ENCODE results near the gene HSPA4.
"Not testable (repeated sequence)": the region's sequence is repeated elsewhere in the genome, so short reads cannot be mapped to it uniquely, and the experiment has no call there.

The HSPA4 gene

GRCh38 chr5:133128066-133128465 lies 76.3 kb downstream of the HSPA4 start:
- DNase-seq = no peak

GRCh38 chr5:133129289-133129688 lies 77.5 kb downstream of the HSPA4 start:
- DNase-seq = no peak

- no peak for DNase-seq
Observed at GRCh38 chr5:133129950-133130349, 78.1 kb downstream of the HSPA4 start.

GRCh38 chr5:133130387-133131118 lies 78.7 kb downstream of the HSPA4 start:
- no peak for DNase-seq

GRCh38 chr5:133132717-133133116 lies 80.9 kb downstream of the HSPA4 start:
- no peak for DNase-seq

GRCh38 chr5:133133241-133133640 lies 81.4 kb downstream of the HSPA4 start:
- not testable (repeated sequence) for DNase-seq

GRCh38 chr5:133136890-133137289 lies 85.1 kb downstream of the HSPA4 start:
- DNase-seq = not testable (repeated sequence)

GRCh38 chr5:133140311-133140710 lies 88.5 kb downstream of the HSPA4 start:
- no peak for DNase-seq

GRCh38 chr5:133141746-133142145 lies 89.9 kb downstream of the HSPA4 start:
- no peak for DNase-seq

- no peak for DNase-seq
Observed at GRCh38 chr5:133142782-133143181, 91.0 kb downstream of the HSPA4 start.

GRCh38 chr5:133144245-133144981 lies 92.6 kb downstream of the HSPA4 start:
- DNase-seq = no peak

GRCh38 chr5:133145436-133146170 lies 93.8 kb downstream of the HSPA4 start:
- DNase-seq = no peak

- peak; percentile 81 for DNase-seq
Observed at GRCh38 chr5:133147411-133147810, 95.6 kb downstream of the HSPA4 start.

GRCh38 chr5:133147815-133148567 lies 96.2 kb downstream of the HSPA4 start:
- DNase-seq = peak; percentile 52

- no peak for DNase-seq
Observed at GRCh38 chr5:133149345-133149744, 97.5 kb downstream of the HSPA4 start.

GRCh38 chr5:133150909-133151544 lies 99.2 kb downstream of the HSPA4 start:
- DNase-seq = no peak

GRCh38 chr5:133154274-133155075 lies 102.7 kb downstream of the HSPA4 start:
- no peak for DNase-seq

- DNase-seq = no peak
Observed at GRCh38 chr5:133155326-133155969, 103.6 kb downstream of the HSPA4 start.

Measured in hematopoietic multipotent progenitor cell treated with erythropoietin and hydrocortisone succinate and interleukin-3 and kit ligand, for 4 days (in vitro differentiated cells).